HCT116 (cell line): ENCODE data around the gene MIA. TPM values are rescaled to one million over a fixed set of nuclear protein-coding genes. Genes with fewer than 3 reads are reported as not detected.

Source experiments
- ATAC-seq: fragments of 200-7000 bp; cut with Tn5 transposase; 2 replicates; pipeline ENCODE4 v1.9.1; 2020; ENCODE audit warnings: mild to moderate bottlenecking, moderate library complexity
- BruUV-seq: library from RNA; stranded (reverse); fragments of 400-500 nt; replicated peaks from 2 replicates; lab custom pipeline; 2021; lab: Mats Ljungman, UMichigan
- CTCF ChIA-PET: fragments of 300-600 bp; sonication (Branson Sonifier 250); formaldehyde crosslinking; loops from one replicate; lab custom pipeline; 2021; ENCODE audit warnings: antibody characterized with exemption; lab: Charles Lee
- POLR2A ChIA-PET: fragments of 300-600, 350-600 bp; sonication (Branson Sonifier 250); formaldehyde crosslinking; loops from one replicate; lab custom pipeline; 2021; ENCODE audit warnings: antibody characterized with exemption; lab: Charles Lee
- RAD21 ChIA-PET, 2 experiments: fragments of 300-600 bp; sonication (Branson Sonifier 250); formaldehyde crosslinking; loops; one replicate each; lab custom pipeline; 2023; ENCODE audit warnings: low total read pairs in 2 of 2; ENCODE audit not compliant: uncharacterized antibody in 2 of 2, unreplicated experiment in 2 of 2, low non-redundant PET in 1 of 2; lab: Charles Lee
- DNase-seq: peaks from one replicate; pipeline ENCODE4 v3.0.0-alpha.2; 2010; ENCODE audit warnings: low read depth, low spot score
- H2AFZ ChIP-seq: fragments of 200-600 bp; shearing (Covaris generic), sonication (generic); 2 replicates; pipeline ENCODE4 v1.6.1; 2017; ENCODE audit warnings: low read depth, mixed run types, mixed read lengths, antibody characterized with exemption, low read length; ENCODE audit not compliant: poor library complexity, severe bottlenecking
- H3K27ac ChIP-seq: 2 replicates; pipeline ENCODE4 v1.5.1; 2012; ENCODE audit warnings: low read depth, low read length
- H3K27me3 ChIP-seq: fragments of 200-600 bp; sonication (generic); 2 replicates; pipeline ENCODE4 v1.6.1; 2016; ENCODE audit warnings: mixed run types, low read length, mixed read lengths; ENCODE audit not compliant: insufficient read depth
- H3K36me3 ChIP-seq, 2 experiments: fragments of 200-500 bp in 1 of 2; fragments of 200-600 bp in 1 of 2; sonication (Bioruptor generic) in 1 of 2; sonication (generic) in 1 of 2; 2 replicates each; pipeline versions ENCODE4 v1.5.1 to v1.6.1; 2014 to 2016; ENCODE audit warnings: low read length in 2 of 2, inconsistent platforms in 1 of 2, mixed read lengths in 1 of 2, mixed run types in 1 of 2; ENCODE audit not compliant: insufficient read depth in 2 of 2, control insufficient read depth in 1 of 2
- H3K4me1 ChIP-seq, 2 experiments: fragments of 200-600 bp in 1 of 2; sonication (generic) in 1 of 2; 2 replicates each; pipeline versions ENCODE4 v1.5.1 to v1.6.1; 2012 to 2017; ENCODE audit warnings: low read length in 2 of 2, inconsistent platforms in 1 of 2, mild to moderate bottlenecking in 1 of 2, mixed read lengths in 1 of 2, mixed run types in 1 of 2, moderate library complexity in 1 of 2; ENCODE audit not compliant: insufficient read depth in 2 of 2, control insufficient read depth in 1 of 2
- H3K4me2 ChIP-seq: fragments of 200-600 bp; sonication (generic); 2 replicates; pipeline ENCODE4 v1.6.1; 2017; ENCODE audit warnings: mixed run types, low read length, mixed read lengths
- H3K4me3 ChIP-seq, 2 experiments: fragments of 200-600 bp in 1 of 2; sonication (generic) in 1 of 2; replicated peaks in 1 of 2; 2 replicates each; pipeline ENCODE4 v1.5.1; 2011 to 2016; ENCODE audit warnings: low read length in 2 of 2, control low read depth in 1 of 2, low read depth in 1 of 2, mild to moderate bottlenecking in 1 of 2, mixed read lengths in 1 of 2, mixed run types in 1 of 2
- H3K79me2 ChIP-seq: fragments of 200-600 bp; sonication (generic); 2 replicates; pipeline ENCODE4 v1.6.1; 2017; ENCODE audit warnings: mild to moderate bottlenecking, mixed run types, low read length, moderate library complexity, mixed read lengths; ENCODE audit not compliant: insufficient read depth
- H3K9ac ChIP-seq: fragments of 200-600 bp; sonication (generic); 2 replicates; pipeline ENCODE4 v1.6.1; 2016; ENCODE audit warnings: low read length, mixed read lengths
- H3K9me2 ChIP-seq: fragments of 200-600 bp; sonication (generic), shearing (Covaris generic); 2 replicates; pipeline ENCODE4 v1.6.1; 2017; ENCODE audit warnings: mixed run types, mild to moderate bottlenecking, moderate library complexity; ENCODE audit not compliant: insufficient read depth
- H3K9me3 ChIP-seq, 2 experiments: fragments of 200-500 bp in 1 of 2; fragments of 200-600 bp in 1 of 2; sonication (Bioruptor generic) in 1 of 2; sonication (generic) in 1 of 2; 2 replicates each; pipeline ENCODE4 v1.6.1; 2014 to 2017; ENCODE audit warnings: low read length in 2 of 2, mixed read lengths in 2 of 2, inconsistent platforms in 1 of 2, low read depth in 1 of 2, mild to moderate bottlenecking in 1 of 2, mixed run types in 1 of 2, moderate library complexity in 1 of 2; ENCODE audit not compliant: control insufficient read depth in 1 of 2, insufficient read depth in 1 of 2
- H4K20me1 ChIP-seq: fragments of 200-600 bp; sonication (generic), shearing (Covaris generic); 2 replicates; pipeline ENCODE4 v1.6.1; 2017; ENCODE audit warnings: mixed run types, mild to moderate bottlenecking, moderate library complexity; ENCODE audit not compliant: insufficient read depth
- CBX3 ChIP-seq: IDR thresholded peaks from 2 replicates; pipeline ENCODE4 v1.6.1; 2012; ENCODE audit warnings: low read depth
- EGR1 ChIP-seq: IDR thresholded peaks from 2 replicates; pipeline ENCODE4 v1.6.1; 2012; ENCODE audit warnings: low read depth
- ELF1 ChIP-seq: IDR thresholded peaks from 2 replicates; pipeline ENCODE4 v1.6.1; 2012; ENCODE audit warnings: low read depth, borderline replicate concordance
- FOSL1 ChIP-seq: IDR thresholded peaks from 2 replicates; pipeline ENCODE4 v1.6.1; 2012; ENCODE audit warnings: low read depth
- JUND ChIP-seq: IDR thresholded peaks from 2 replicates; pipeline ENCODE4 v1.6.1; 2012
- POLR2A ChIP-seq: IDR thresholded peaks from 2 replicates; pipeline ENCODE4 v1.7.0; 2011; ENCODE audit warnings: borderline replicate concordance; ENCODE audit not compliant: insufficient read depth, insufficient read length; ENCODE audit errors: extremely low read depth
- POLR2AphosphoS5 ChIP-seq: IDR thresholded peaks from 2 replicates; pipeline ENCODE4 v1.6.1; 2011; ENCODE audit warnings: mild to moderate bottlenecking, low read depth, low read length, moderate library complexity
- RAD21 ChIP-seq: IDR thresholded peaks from 2 replicates; pipeline ENCODE4 v1.6.1; 2012; ENCODE audit warnings: low read depth, mild to moderate bottlenecking
- SIN3A ChIP-seq: IDR thresholded peaks from 2 replicates; pipeline ENCODE4 v1.6.1; 2012; ENCODE audit warnings: low read depth
- TCF7L2 ChIP-seq: IDR thresholded peaks from 2 replicates; pipeline ENCODE4 v1.7.0; 2011; ENCODE audit warnings: borderline replicate concordance, inconsistent platforms; ENCODE audit not compliant: insufficient read depth, insufficient read length; ENCODE audit errors: extremely low read depth
- ZFX ChIP-seq: fragments of 450-650 bp; IDR thresholded peaks from 2 replicates; pipeline ENCODE4 v1.6.1; 2017
- ZNF274 ChIP-seq: fragments of 200-500 bp; sonication (Bioruptor generic); IDR thresholded peaks from 2 replicates; pipeline ENCODE4 v1.6.1; 2014; ENCODE audit warnings: mild to moderate bottlenecking, low read depth, low read length, inconsistent platforms
- intact Hi-C: fragments of 100-400 bp; cut with micrococcal nuclease; formaldehyde crosslinking; loops from 2 replicates; pipeline ENCODE4 v1.10.0; 2022
- total RNA-seq: library from RNA; stranded (reverse); gene quantifications from one replicate; pipeline ENCODE4 v1.2.1, GENCODE V29; 2021; ENCODE audit not compliant: unreplicated experiment
- TF ChIP-seq, protein P1 (sequence below): IDR thresholded peaks from 2 replicates; pipeline ENCODE4 v1.6.1; 2011; ENCODE audit warnings: mild to moderate bottlenecking, low read length, moderate library complexity; ENCODE audit not compliant: insufficient replicate concordance; ENCODE audit errors: extremely low read depth
- TF ChIP-seq, protein P2 (sequence below): IDR thresholded peaks from 2 replicates; pipeline ENCODE4 v1.6.1; 2012
- TF ChIP-seq, protein P3 (sequence below): IDR thresholded peaks from 2 replicates; pipeline ENCODE4 v1.6.1; 2012
- TF ChIP-seq, protein P4 (sequence below): IDR thresholded peaks from 2 replicates; pipeline ENCODE4 v1.6.1; 2012; ENCODE audit warnings: low read depth
- TF ChIP-seq, protein P5 (sequence below), 3 experiments: fragments of 200-600 bp in 1 of 3; sonication (generic) in 1 of 3; IDR thresholded peaks in 2 of 3; conservative IDR thresholded peaks in 1 of 3; 2 replicates each; pipeline ENCODE4 v1.5.1; 2012 to 2017; ENCODE audit warnings: low read depth in 2 of 3, low read length in 2 of 3, antibody characterized with exemption in 1 of 3, borderline replicate concordance in 1 of 3, control low read depth in 1 of 3, mild to moderate bottlenecking in 1 of 3, mixed read lengths in 1 of 3, mixed run types in 1 of 3, moderate library complexity in 1 of 3; ENCODE audit not compliant: insufficient read depth in 1 of 3

The MIA gene
- total RNA-seq, 1 experiment from 2014 or later = 1.4 TPM

DNA sequence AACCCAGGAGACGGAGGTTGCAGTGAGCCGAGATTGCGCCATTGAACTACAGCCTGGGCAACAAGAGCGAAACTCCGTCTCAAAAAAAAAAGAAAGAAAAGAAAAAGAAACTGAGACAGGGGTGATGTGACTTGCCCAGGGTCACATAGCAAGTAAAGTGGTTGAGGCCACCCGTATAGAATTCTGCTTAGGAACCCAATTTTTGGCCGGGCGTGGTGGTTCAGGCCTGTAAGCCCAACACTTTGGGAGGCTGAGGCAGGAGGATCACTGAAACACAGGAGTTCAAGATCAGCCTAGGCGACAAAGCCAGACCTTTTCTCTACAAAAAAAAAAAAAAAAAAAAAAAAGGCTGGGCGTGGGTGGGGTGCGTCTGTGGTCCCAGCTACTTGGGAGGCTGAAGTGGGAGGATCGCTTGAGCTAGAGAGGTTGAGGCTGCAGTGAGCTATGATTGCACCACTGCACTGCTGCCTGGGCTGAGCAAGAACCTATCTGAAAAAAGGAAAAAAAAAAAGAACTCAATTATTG, 23.0 kb upstream of the MIA start:
- ATAC-seq (no peak), DNase-seq (no peak)
- ChIA-PET CTCF (no interaction called here), POLR2A (interaction anchor here (2.6 kb wide), 1 partner anchor 25 kb away, joined by 24 read pairs; the partner anchor contains the start of gene RAB4B), RAD21 (no interaction called here)
- H2AFZ ChIP-seq = no peak overlapping the region
- intact Hi-C loops = no loop called here
- peak overlapping the region; percentile 80 for H3K4me2 ChIP-seq
- H4K20me1 ChIP-seq = no peaks in the 10 kb centered on the region
- no peaks in the 10 kb centered on the region for H3K9me2 ChIP-seq
- BruUV-seq = no TSS peak
- no peaks in the 10 kb centered on the region for H3K9me3 ChIP-seq
- TF ChIP-seq, protein P1, sequence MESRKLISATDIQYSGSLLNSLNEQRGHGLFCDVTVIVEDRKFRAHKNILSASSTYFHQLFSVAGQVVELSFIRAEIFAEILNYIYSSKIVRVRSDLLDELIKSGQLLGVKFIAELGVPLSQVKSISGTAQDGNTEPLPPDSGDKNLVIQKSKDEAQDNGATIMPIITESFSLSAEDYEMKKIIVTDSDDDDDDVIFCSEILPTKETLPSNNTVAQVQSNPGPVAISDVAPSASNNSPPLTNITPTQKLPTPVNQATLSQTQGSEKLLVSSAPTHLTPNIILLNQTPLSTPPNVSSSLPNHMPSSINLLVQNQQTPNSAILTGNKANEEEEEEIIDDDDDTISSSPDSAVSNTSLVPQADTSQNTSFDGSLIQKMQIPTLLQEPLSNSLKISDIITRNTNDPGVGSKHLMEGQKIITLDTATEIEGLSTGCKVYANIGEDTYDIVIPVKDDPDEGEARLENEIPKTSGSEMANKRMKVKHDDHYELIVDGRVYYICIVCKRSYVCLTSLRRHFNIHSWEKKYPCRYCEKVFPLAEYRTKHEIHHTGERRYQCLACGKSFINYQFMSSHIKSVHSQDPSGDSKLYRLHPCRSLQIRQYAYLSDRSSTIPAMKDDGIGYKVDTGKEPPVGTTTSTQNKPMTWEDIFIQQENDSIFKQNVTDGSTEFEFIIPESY = no peak
- no peak for TF ChIP-seq RAD21
- TF ChIP-seq, protein P2, sequence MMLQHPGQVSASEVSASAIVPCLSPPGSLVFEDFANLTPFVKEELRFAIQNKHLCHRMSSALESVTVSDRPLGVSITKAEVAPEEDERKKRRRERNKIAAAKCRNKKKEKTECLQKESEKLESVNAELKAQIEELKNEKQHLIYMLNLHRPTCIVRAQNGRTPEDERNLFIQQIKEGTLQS = no peak
- TF ChIP-seq ZNF274 = no peak
- TF ChIP-seq JUND = no peak
- no peak for TF ChIP-seq FOSL1
- TF ChIP-seq, protein P3, sequence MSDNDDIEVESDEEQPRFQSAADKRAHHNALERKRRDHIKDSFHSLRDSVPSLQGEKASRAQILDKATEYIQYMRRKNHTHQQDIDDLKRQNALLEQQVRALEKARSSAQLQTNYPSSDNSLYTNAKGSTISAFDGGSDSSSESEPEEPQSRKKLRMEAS = no peak
- no peak for TF ChIP-seq POLR2A
- TF ChIP-seq POLR2AphosphoS5 = no peak
- no peak for TF ChIP-seq CBX3
- TF ChIP-seq EGR1 = no peak
- TF ChIP-seq, protein P4, sequence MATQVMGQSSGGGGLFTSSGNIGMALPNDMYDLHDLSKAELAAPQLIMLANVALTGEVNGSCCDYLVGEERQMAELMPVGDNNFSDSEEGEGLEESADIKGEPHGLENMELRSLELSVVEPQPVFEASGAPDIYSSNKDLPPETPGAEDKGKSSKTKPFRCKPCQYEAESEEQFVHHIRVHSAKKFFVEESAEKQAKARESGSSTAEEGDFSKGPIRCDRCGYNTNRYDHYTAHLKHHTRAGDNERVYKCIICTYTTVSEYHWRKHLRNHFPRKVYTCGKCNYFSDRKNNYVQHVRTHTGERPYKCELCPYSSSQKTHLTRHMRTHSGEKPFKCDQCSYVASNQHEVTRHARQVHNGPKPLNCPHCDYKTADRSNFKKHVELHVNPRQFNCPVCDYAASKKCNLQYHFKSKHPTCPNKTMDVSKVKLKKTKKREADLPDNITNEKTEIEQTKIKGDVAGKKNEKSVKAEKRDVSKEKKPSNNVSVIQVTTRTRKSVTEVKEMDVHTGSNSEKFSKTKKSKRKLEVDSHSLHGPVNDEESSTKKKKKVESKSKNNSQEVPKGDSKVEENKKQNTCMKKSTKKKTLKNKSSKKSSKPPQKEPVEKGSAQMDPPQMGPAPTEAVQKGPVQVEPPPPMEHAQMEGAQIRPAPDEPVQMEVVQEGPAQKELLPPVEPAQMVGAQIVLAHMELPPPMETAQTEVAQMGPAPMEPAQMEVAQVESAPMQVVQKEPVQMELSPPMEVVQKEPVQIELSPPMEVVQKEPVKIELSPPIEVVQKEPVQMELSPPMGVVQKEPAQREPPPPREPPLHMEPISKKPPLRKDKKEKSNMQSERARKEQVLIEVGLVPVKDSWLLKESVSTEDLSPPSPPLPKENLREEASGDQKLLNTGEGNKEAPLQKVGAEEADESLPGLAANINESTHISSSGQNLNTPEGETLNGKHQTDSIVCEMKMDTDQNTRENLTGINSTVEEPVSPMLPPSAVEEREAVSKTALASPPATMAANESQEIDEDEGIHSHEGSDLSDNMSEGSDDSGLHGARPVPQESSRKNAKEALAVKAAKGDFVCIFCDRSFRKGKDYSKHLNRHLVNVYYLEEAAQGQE = no peak
- no peak for TF ChIP-seq ZFX
- TF ChIP-seq, protein P5, sequence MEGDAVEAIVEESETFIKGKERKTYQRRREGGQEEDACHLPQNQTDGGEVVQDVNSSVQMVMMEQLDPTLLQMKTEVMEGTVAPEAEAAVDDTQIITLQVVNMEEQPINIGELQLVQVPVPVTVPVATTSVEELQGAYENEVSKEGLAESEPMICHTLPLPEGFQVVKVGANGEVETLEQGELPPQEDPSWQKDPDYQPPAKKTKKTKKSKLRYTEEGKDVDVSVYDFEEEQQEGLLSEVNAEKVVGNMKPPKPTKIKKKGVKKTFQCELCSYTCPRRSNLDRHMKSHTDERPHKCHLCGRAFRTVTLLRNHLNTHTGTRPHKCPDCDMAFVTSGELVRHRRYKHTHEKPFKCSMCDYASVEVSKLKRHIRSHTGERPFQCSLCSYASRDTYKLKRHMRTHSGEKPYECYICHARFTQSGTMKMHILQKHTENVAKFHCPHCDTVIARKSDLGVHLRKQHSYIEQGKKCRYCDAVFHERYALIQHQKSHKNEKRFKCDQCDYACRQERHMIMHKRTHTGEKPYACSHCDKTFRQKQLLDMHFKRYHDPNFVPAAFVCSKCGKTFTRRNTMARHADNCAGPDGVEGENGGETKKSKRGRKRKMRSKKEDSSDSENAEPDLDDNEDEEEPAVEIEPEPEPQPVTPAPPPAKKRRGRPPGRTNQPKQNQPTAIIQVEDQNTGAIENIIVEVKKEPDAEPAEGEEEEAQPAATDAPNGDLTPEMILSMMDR (IDR thresholded peaks at IDR 0.05 in 2 of 3, conservative IDR thresholded peaks at IDR 0.05 in 1 of 3; ENCODE audit: borderline replicate concordance in 1 of 3, insufficient read depth in 1 of 3, low read depth in 2 of 3, low read length in 2 of 3) = no peak
- no peak for TF ChIP-seq TCF7L2
- no peak for TF ChIP-seq ELF1
- no peak for TF ChIP-seq SIN3A
- peak overlapping the region; percentile 99 for H3K9ac ChIP-seq
- H3K79me2 ChIP-seq = peaks cover 63% of the 10 kb centered on the region
- H3K4me3 ChIP-seq = peak overlapping the region; percentile 67 to 81
- H3K36me3 ChIP-seq = peaks cover 17 to 44% of the 10 kb centered on the region in 2 experiments
- peaks cover 16 to 38% of the 10 kb centered on the region in 2 experiments; a peak in 3 of 4 replicates for H3K4me1 ChIP-seq
- no peaks in the 10 kb centered on the region for H3K27me3 ChIP-seq
- H3K27ac ChIP-seq = peak overlapping the region; percentile 90
